ENCODE measurements around the gene PTDSS2. TPM values are rescaled to one million over a fixed set of nuclear protein-coding genes. Genes with fewer than 3 reads are reported as not detected.

The PTDSS2 gene
- total and polyA plus RNA-seq, 9 of the 15 experiments (the other 6 are each of a cell fraction or from before 2014, with no cell fraction given) = 0.45 to 53.9 (median 17.2) TPM

DNA sequence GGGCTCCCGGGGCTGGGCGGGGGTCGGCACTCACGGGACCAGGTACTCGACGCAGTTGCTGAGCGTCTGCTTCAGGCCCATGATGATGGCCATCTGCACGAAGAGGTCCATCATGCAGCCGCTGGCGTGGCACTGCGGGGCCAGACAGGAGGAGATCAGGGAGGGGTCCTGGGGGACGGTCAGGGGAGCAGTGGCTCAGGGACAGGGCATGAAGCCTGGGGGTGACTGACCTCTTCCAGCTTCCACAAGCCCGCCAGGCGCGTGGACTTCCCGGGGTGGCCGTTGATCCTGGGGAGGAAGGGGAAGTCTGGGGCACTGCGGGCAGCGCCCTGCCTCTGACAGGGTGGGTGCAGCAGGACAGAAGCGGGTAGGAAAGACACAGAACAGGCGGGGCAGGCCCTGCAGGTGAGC, 29.2 kb upstream of the PTDSS2 start:
- intact Hi-C loops (cut with micrococcal nuclease) = no loop called here
- BruUV-seq (replicated peaks) = no TSS peak
- TF ChIP-seq NFRKB (IDR thresholded peaks at IDR 0.05; ENCODE audit: low read depth) = no peak
- TF ChIP-seq ZBED1 (IDR thresholded peaks at IDR 0.05) = no peak
- no peak for TF ChIP-seq CEBPG (CRISPR knock-in tag; IDR thresholded peaks at IDR 0.05)
- TF ChIP-seq CEBPG (tag; conservative IDR thresholded peaks at IDR 0.05 in 1 of 2, IDR thresholded peaks at IDR 0.05 in 1 of 2) = no peak
- TF ChIP-seq CBFA2T3 (IDR thresholded peaks at IDR 0.05) = no peak
- TF ChIP-seq REST (IDR thresholded peaks at IDR 0.05; ENCODE audit: borderline replicate concordance) = no peak
- no peak for TF ChIP-seq REST (CRISPR knock-in tag; IDR thresholded peaks at IDR 0.05; ENCODE audit: low read depth)
- no peak for TF ChIP-seq SAFB2 (IDR thresholded peaks at IDR 0.05; ENCODE audit: borderline replicate concordance, low read depth, low read length, severe bottlenecking)
- TF ChIP-seq, protein P1, sequence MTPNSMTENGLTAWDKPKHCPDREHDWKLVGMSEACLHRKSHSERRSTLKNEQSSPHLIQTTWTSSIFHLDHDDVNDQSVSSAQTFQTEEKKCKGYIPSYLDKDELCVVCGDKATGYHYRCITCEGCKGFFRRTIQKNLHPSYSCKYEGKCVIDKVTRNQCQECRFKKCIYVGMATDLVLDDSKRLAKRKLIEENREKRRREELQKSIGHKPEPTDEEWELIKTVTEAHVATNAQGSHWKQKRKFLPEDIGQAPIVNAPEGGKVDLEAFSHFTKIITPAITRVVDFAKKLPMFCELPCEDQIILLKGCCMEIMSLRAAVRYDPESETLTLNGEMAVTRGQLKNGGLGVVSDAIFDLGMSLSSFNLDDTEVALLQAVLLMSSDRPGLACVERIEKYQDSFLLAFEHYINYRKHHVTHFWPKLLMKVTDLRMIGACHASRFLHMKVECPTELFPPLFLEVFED (CRISPR knock-in tag; conservative IDR thresholded peaks at IDR 0.05) = no peak
- TF ChIP-seq RBM34 (IDR thresholded peaks at IDR 0.05; ENCODE audit: borderline replicate concordance, insufficient read depth, low read length) = no peak
- TF ChIP-seq ARID3B (CRISPR knock-in tag; IDR thresholded peaks at IDR 0.05; ENCODE audit: borderline replicate concordance) = no peak
- TF ChIP-seq ESRRB (CRISPR knock-in tag; IDR thresholded peaks at IDR 0.05; ENCODE audit: borderline replicate concordance) = no peak

More for the DNA sequence above, 29.2 kb upstream of the PTDSS2 start:
- Histone ChIP-seq H3K9me1 (ENCODE audit: control insufficient read depth, insufficient read depth, low read length) (no peaks in the 10 kb centered on the region), H3K36me3 (ENCODE audit: control insufficient read depth, insufficient read depth, low read length) (no peaks in the 10 kb centered on the region), H2AFZ (ENCODE audit: low read depth, low read length) (no peak overlapping the region), H4K20me1 (replicated peaks; ENCODE audit: control insufficient read depth, insufficient read depth, low read length) (no peaks in the 10 kb centered on the region), H3K4me1 (replicated peaks in 1 of 2; ENCODE audit: control insufficient read depth in 2 of 2, insufficient read depth in 2 of 2, low read length in 2 of 2) (peaks cover 5 to 50% of the 10 kb centered on the region in 2 experiments; a peak in 4 of 5 replicates), H3K9ac (ENCODE audit: insufficient read depth in 1 of 2, low read depth in 2 of 2, low read length in 2 of 2) (no peak overlapping the region), H3K9me3 (replicated peaks; ENCODE audit: control insufficient read depth, insufficient read depth, low read depth, low read length) (0 out of 2 replicates have a peak, but pooled peaks cover 2% of the 10 kb centered on the region), H3K4me2 (ENCODE audit: insufficient read depth, low read length) (no peak overlapping the region), H3K27ac (ENCODE audit: extremely low read depth, low read depth, low read length) (no peak overlapping the region), H3K79me2 (ENCODE audit: control insufficient read depth, insufficient read depth, low read length) (no peaks in the 10 kb centered on the region), H3K4me3 (no peak overlapping the region), H3K27me3 (ENCODE audit: control insufficient read depth in 2 of 2, insufficient read depth in 2 of 2, low read length in 2 of 2) (no peaks in the 10 kb centered on the region)
- no peak for DNase-seq (ENCODE audit: extremely low read depth in 1 of 4, low spot score in 3 of 4)
- 88% methylated on average over 10 of the region's 21 CpGs for WGBS (ENCODE audit: insufficient coverage, low coverage, missing lambda C conversion rate)
- no peak for FAIRE-seq
- CTCF ChIA-PET (ENCODE audit: low intra/inter-chr PET ratio) = no interaction called here
- POLR2A ChIA-PET = no interaction called here
- no peak for ATAC-seq
- in situ Hi-C loops (cut with MboI) = no loop called here
